Measurements from ENCODE around the gene TULP3.

Gene TULP3

DNA sequence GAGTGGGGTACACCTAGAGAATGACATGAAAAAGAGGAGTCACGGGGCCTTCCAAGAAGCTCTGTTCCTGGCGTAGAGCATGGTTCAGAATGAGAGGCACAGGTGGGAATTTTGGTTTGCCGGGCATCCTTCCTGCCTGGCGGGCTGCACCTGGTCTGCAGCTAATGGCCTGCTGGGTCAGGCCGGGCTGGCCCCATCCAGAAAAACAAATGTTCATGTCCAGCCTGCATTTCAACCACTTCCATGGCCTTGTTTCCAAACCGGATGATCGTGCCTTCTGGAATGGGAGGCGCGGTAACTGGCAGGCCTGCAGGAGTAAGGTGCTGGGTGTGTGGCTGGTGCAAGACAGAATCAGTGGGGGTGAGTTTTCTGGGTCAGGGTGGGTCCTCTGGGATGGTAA is 82.9 kb downstream of the TULP3 start:
- H3K4me3 ChIP-seq (ENCODE audit: low read length) = no peak overlapping the region
- H3K36me3 ChIP-seq (ENCODE audit: insufficient read depth, low read length) = peaks cover 8% of the 10 kb centered on the region
- H3K4me1 ChIP-seq (ENCODE audit: insufficient read depth, low read length) = no peaks in the 10 kb centered on the region
- no peaks in the 10 kb centered on the region for H3K27me3 ChIP-seq (ENCODE audit: insufficient read depth, low read length)
- no peaks in the 10 kb centered on the region for H3K9me3 ChIP-seq (ENCODE audit: low read length)
- H2AFZ ChIP-seq (ENCODE audit: low read depth, low read length) = no peak overlapping the region

- Histone ChIP-seq H2AFZ (ENCODE audit: low read depth, low read length) (no peak overlapping the region), H3K27me3 (ENCODE audit: insufficient read depth, low read length) (no peaks in the 10 kb centered on the region), H3K4me3 (ENCODE audit: low read length) (no peak overlapping the region)
Measured at GRCh38 chr12:2974560-2974971, 83.9 kb downstream of the TULP3 start.

DNA sequence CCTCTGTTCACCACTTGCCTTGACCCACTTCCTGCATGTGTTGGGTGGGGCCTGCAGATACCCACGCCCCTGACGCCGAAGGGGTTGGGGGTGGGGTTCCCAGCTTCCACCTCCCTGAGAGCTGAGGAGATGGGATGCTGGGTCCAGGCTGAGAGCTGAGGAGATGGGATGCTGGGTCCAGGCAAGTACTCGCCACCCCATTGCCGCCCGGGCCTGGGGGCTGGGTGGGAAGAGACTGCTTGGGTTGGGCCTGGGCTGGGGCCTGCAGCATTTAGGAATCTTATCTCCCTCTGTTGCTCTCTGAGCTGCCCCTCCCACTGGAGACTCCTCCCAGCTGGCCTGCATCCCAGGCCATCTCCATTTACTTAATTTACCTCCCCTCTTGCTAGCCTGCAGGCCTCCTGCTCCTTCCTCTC is 85.9 kb downstream of the TULP3 start:
- no peak overlapping the region for H3K4me3 ChIP-seq (ENCODE audit: low read length)
- H3K27me3 ChIP-seq (ENCODE audit: insufficient read depth, low read length) = no peaks in the 10 kb centered on the region
- H2AFZ ChIP-seq (ENCODE audit: low read depth, low read length) = no peak overlapping the region
- H3K4me1 ChIP-seq (ENCODE audit: insufficient read depth, low read length) = no peaks in the 10 kb centered on the region
- H3K9me3 ChIP-seq (ENCODE audit: low read length) = no peaks in the 10 kb centered on the region
- H3K36me3 ChIP-seq (ENCODE audit: insufficient read depth, low read length) = no peaks in the 10 kb centered on the region

More at GRCh38 chr12:2974560-2974971, 83.9 kb downstream of the TULP3 start:
- Histone ChIP-seq H3K36me3 (ENCODE audit: insufficient read depth, low read length) (peaks cover 8% of the 10 kb centered on the region), H3K9me3 (ENCODE audit: low read length) (no peaks in the 10 kb centered on the region), H3K4me1 (ENCODE audit: insufficient read depth, low read length) (no peaks in the 10 kb centered on the region)

DNA sequence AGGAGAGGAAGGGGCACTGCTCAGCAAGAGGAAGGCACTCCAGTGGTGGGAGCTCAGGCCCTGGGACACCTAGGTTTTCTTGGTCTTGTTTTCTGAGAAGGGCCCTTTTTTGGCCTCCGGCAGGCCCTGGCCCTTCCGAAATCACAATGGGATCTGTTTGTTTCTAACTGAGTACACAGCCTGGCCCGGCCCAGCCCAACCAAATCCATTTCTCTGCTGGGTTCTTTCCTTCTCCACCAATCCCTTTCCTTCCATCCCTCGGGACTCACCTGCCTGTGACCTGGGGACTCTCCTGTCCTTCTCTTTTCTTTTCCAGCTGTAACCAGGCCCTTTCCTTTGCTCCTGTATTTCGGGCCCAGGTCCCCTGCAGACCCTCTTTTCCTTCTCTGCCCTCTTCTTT is 87.1 kb downstream of the TULP3 start:
- H3K9me3 ChIP-seq (ENCODE audit: low read length) = no peaks in the 10 kb centered on the region
- H3K27me3 ChIP-seq (ENCODE audit: insufficient read depth, low read length) = no peaks in the 10 kb centered on the region
- H3K4me1 ChIP-seq (ENCODE audit: insufficient read depth, low read length) = no peaks in the 10 kb centered on the region
- H3K36me3 ChIP-seq (ENCODE audit: insufficient read depth, low read length) = no peaks in the 10 kb centered on the region
- no peak overlapping the region for H2AFZ ChIP-seq (ENCODE audit: low read depth, low read length)
- no peak overlapping the region for H3K4me3 ChIP-seq (ENCODE audit: low read length)

GRCh38 chr12:2979806-2980205 is 89.1 kb downstream of the TULP3 start:
- no peaks in the 10 kb centered on the region for H3K4me1 ChIP-seq (ENCODE audit: insufficient read depth, low read length)
- H2AFZ ChIP-seq (ENCODE audit: low read depth, low read length) = no peak overlapping the region
- no peaks in the 10 kb centered on the region for H3K9me3 ChIP-seq (ENCODE audit: low read length)
- H3K27me3 ChIP-seq (ENCODE audit: insufficient read depth, low read length) = no peaks in the 10 kb centered on the region
- H3K4me3 ChIP-seq (ENCODE audit: low read length) = no peak overlapping the region
- H3K36me3 ChIP-seq (ENCODE audit: insufficient read depth, low read length) = no peaks in the 10 kb centered on the region

- no peaks in the 10 kb centered on the region for H3K9me3 ChIP-seq (ENCODE audit: low read length)
- H3K27me3 ChIP-seq (ENCODE audit: insufficient read depth, low read length) = no peaks in the 10 kb centered on the region
- no peak overlapping the region for H2AFZ ChIP-seq (ENCODE audit: low read depth, low read length)
- H3K36me3 ChIP-seq (ENCODE audit: insufficient read depth, low read length) = no peaks in the 10 kb centered on the region
- H3K4me1 ChIP-seq (ENCODE audit: insufficient read depth, low read length) = no peaks in the 10 kb centered on the region
- H3K4me3 ChIP-seq (ENCODE audit: low read length) = no peak overlapping the region
Measured at GRCh38 chr12:2980630-2981029, 89.9 kb downstream of the TULP3 start.

DNA sequence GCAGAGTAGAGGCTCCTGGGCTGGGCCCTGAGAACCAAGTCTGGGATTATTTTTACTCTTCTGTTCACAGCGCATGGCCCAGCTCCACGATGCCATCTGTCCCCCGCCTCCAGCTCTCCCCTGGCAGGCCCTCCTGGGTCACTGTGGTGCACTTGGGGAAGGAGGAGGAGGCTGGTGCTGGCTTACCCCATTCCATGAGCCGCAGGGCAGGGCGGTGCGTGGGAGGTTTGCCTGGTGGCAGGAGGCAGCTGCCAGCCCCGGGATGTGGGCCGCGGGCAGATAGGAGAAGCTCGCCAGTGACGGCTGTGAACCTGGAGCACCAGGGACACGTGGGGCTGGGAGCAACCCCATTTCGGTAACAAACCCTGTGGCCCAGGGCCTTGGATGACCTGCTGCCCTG is 91.7 kb downstream of the TULP3 start:
- Histone ChIP-seq H3K4me3 (ENCODE audit: low read length) (no peak overlapping the region), H2AFZ (ENCODE audit: low read depth, low read length) (no peak overlapping the region), H3K4me1 (ENCODE audit: insufficient read depth, low read length) (no peaks in the 10 kb centered on the region), H3K27me3 (ENCODE audit: insufficient read depth, low read length) (no peaks in the 10 kb centered on the region), H3K36me3 (ENCODE audit: insufficient read depth, low read length) (no peaks in the 10 kb centered on the region), H3K9me3 (ENCODE audit: low read length) (peaks cover 2% of the 10 kb centered on the region)

GRCh38 chr12:2984249-2984648 is 93.6 kb downstream of the TULP3 start:
- no peaks in the 10 kb centered on the region for H3K27me3 ChIP-seq (ENCODE audit: insufficient read depth, low read length)
- no peak overlapping the region for H2AFZ ChIP-seq (ENCODE audit: low read depth, low read length)
- no peak overlapping the region for H3K4me3 ChIP-seq (ENCODE audit: low read length)
- peaks cover 6% of the 10 kb centered on the region for H3K9me3 ChIP-seq (ENCODE audit: low read length)
- H3K4me1 ChIP-seq (ENCODE audit: insufficient read depth, low read length) = no peaks in the 10 kb centered on the region
- H3K36me3 ChIP-seq (ENCODE audit: insufficient read depth, low read length) = no peaks in the 10 kb centered on the region

GRCh38 chr12:2984698-2985097 is 94.0 kb downstream of the TULP3 start:
- Histone ChIP-seq H3K36me3 (ENCODE audit: insufficient read depth, low read length) (no peaks in the 10 kb centered on the region), H3K27me3 (ENCODE audit: insufficient read depth, low read length) (no peaks in the 10 kb centered on the region), H3K9me3 (ENCODE audit: low read length) (peaks cover 8% of the 10 kb centered on the region), H3K4me1 (ENCODE audit: insufficient read depth, low read length) (no peaks in the 10 kb centered on the region), H2AFZ (ENCODE audit: low read depth, low read length) (no peak overlapping the region), H3K4me3 (ENCODE audit: low read length) (no peak overlapping the region)

GRCh38 chr12:2986876-2987275 is 96.2 kb downstream of the TULP3 start:
- H3K4me3 ChIP-seq (ENCODE audit: low read length) = no peak overlapping the region
- H2AFZ ChIP-seq (ENCODE audit: low read depth, low read length) = no peak overlapping the region
- H3K36me3 ChIP-seq (ENCODE audit: insufficient read depth, low read length) = no peaks in the 10 kb centered on the region
- no peaks in the 10 kb centered on the region for H3K4me1 ChIP-seq (ENCODE audit: insufficient read depth, low read length)
- H3K27me3 ChIP-seq (ENCODE audit: insufficient read depth, low read length) = no peaks in the 10 kb centered on the region
- peaks cover 8% of the 10 kb centered on the region for H3K9me3 ChIP-seq (ENCODE audit: low read length)

GRCh38 chr12:2988494-2988893 is 97.8 kb downstream of the TULP3 start:
- Histone ChIP-seq H3K4me3 (ENCODE audit: low read length) (no peak overlapping the region), H3K4me1 (ENCODE audit: insufficient read depth, low read length) (no peaks in the 10 kb centered on the region), H3K27me3 (ENCODE audit: insufficient read depth, low read length) (no peaks in the 10 kb centered on the region), H3K36me3 (ENCODE audit: insufficient read depth, low read length) (no peaks in the 10 kb centered on the region), H3K9me3 (ENCODE audit: low read length) (peaks cover 8% of the 10 kb centered on the region), H2AFZ (ENCODE audit: low read depth, low read length) (no peak overlapping the region)

Data from neuron (in vitro differentiated cells).